GM21825 (cell line): ENCODE data around the gene RAD50.
"Not testable (repeated sequence)": the region's sequence is repeated elsewhere in the genome, so short reads cannot be mapped to it uniquely, and the experiment has no call there.

Experiments
- ATAC-seq: cut with Tn5 transposase; IDR thresholded peaks from one replicate; pipeline ENCODE4 v1.9.1; 2021; ENCODE audit warnings: mild to moderate bottlenecking, moderate library complexity; ENCODE audit not compliant: unreplicated experiment

The RAD50 gene

DNA sequence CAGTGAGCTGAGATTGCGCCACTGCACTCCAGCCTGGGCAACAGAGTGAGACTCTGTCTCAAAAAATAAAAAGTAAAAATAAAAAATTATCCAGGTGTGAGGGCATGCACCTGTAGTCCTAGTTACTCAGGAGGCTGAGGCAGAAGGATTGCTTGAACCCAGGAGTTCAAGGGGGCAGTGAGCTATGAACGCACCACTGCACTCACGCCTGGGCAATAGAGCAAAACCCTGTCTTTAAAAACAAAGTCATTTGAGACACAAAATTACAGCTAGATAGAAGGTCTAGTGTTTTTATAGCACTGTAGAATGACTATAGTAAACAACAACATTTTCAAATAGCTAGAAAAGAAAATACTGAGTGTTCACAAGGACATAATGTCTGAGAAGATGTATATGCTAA, 133.4 kb downstream of the RAD50 start:
- no peak for ATAC-seq

DNA sequence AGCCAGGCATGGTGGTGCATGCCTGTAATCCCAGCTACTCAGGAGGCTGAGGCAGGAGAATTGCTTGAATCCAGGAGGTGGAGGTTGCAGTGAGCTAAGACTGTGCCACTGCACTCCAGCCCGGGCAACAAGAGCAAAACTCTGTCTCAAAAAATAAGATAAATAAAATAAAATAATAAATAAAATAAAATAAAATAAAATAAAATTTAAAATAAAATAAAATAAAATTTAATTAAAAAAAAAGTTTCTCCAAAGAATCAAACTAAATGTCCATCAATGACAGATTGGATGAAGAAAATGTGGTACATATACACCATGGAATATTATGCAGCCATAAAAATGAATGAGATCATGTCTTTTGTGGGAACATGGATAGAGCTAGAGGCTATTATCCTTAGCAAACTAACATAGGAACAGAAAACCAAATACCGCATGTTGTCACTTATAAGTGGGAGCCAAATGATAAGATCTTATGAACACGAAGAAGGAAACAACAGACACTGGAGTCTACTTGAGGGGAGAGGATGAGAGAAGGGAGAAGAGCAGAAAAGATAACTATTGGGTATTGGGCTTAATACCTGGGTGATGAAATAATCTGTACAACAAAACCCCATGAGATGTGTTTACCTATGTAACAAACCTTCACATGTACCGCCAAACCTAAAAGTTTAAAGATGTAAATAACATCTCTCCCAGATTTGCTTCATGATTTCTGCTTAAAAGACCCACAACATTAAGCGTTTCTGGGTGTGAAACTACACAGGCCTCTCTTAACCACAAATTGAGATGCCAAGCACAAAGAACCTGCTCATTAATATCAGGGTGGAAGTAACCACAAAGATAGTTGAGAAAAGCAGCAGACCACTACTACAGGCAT, 135.2 kb downstream of the RAD50 start:
- not testable (repeated sequence) for ATAC-seq

DNA sequence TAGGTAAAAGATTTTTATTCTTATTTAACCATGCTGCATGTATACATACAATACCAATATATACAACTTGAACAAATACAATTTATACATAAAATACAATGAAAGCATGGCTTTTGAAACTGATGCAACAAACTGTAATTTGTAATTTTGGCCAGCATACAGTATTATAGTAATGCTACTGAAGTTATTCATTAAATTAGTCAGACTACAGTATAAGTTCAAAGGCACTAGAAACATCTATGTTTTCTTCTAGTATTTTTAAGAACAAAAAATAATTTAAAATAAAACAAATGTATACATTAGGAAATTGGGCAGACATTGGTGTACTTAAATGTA, 135.8 kb downstream of the RAD50 start:
- ATAC-seq: no peak
